Endothelial cell of umbilical vein (primary cell): ENCODE results near the gene ACP3. TPM values are rescaled to one million over a fixed set of nuclear protein-coding genes. Genes with fewer than 3 reads are reported as not detected.

Experiments used
- BruUV-seq: library from RNA; stranded (reverse); fragments of 400-500 nt; replicated peaks from 2 replicates; lab custom pipeline; 2021; lab: Mats Ljungman, UMichigan
- CTCF ChIA-PET: fragments of 300-600, 350-600 bp; sonication (Branson Sonifier 250); formaldehyde crosslinking; loops from one replicate; lab custom pipeline; 2021; ENCODE audit warnings: antibody characterized with exemption, inconsistent platforms; lab: Charles Lee
- POLR2A ChIA-PET: fragments of 300-600, 350-600 bp; sonication (Branson Sonifier 250); formaldehyde crosslinking; loops from one replicate; lab custom pipeline; 2021; ENCODE audit warnings: antibody characterized with exemption, inconsistent platforms; lab: Charles Lee
- DNase-seq: peaks from one replicate; pipeline ENCODE4 v3.0.0-alpha.2; 2011; ENCODE audit warnings: low read depth, low spot score
- FAIRE-seq: peaks from 2 replicates; lab custom pipeline; 2011; peaks lifted over from hg19 to GRCh38; lab: Jason Lieb, UNC
- H2AFZ ChIP-seq: 2 replicates; pipeline ENCODE4 v1.6.0; 2012; ENCODE audit warnings: low read depth, low read length, control low read depth, inconsistent platforms
- H3K27ac ChIP-seq: 2 replicates; pipeline ENCODE4 v1.5.1; 2011; ENCODE audit warnings: low read depth, mild to moderate bottlenecking, control low read depth, low read length, moderate library complexity; ENCODE audit not compliant: insufficient read depth
- H3K27me3 ChIP-seq, 2 experiments: 2 replicates each; pipeline versions ENCODE4 v1.6.0 to v1.6.1; 2011; ENCODE audit warnings: low read length in 2 of 2, mixed read lengths in 1 of 2; ENCODE audit not compliant: control insufficient read depth in 2 of 2, insufficient read depth in 2 of 2
- H3K36me3 ChIP-seq, 2 experiments: 2 replicates in 1 of 2; 3 replicates in 1 of 2; pipeline ENCODE4 v1.5.1; 2011; ENCODE audit warnings: low read length in 2 of 2, mild to moderate bottlenecking in 1 of 2, moderate library complexity in 1 of 2; ENCODE audit not compliant: control insufficient read depth in 2 of 2, insufficient read depth in 2 of 2; ENCODE audit errors: extremely low read depth in 1 of 2
- H3K4me1 ChIP-seq: 3 replicates; pipeline ENCODE4 v1.5.1; 2011; ENCODE audit warnings: mild to moderate bottlenecking, low read length; ENCODE audit not compliant: control insufficient read depth, insufficient read depth; ENCODE audit errors: extremely low read depth
- H3K4me2 ChIP-seq: 2 replicates; pipeline ENCODE4 v1.6.1; 2011; ENCODE audit warnings: low read length, control low read depth, mixed read lengths; ENCODE audit not compliant: insufficient read depth
- H3K4me3 ChIP-seq, 3 experiments: fragments of 200-600 bp in 1 of 3; sonication (generic), shearing (Covaris generic) in 1 of 3; replicated peaks in 1 of 3; 2 replicates each; pipeline ENCODE4 v1.5.1; 2011 to 2016; ENCODE audit warnings: control low read depth in 3 of 3, low read length in 3 of 3, mild to moderate bottlenecking in 2 of 3, inconsistent platforms in 1 of 3, low read depth in 1 of 3, moderate library complexity in 1 of 3; ENCODE audit not compliant: insufficient read depth in 1 of 3
- H3K79me2 ChIP-seq: 2 replicates; pipeline ENCODE4 v1.6.0; 2012; ENCODE audit warnings: low read length, inconsistent platforms; ENCODE audit not compliant: control insufficient read depth, insufficient read depth
- H3K9ac ChIP-seq: replicated peaks from 2 replicates; pipeline ENCODE3; 2011; ENCODE audit warnings: low read length, control low read depth; ENCODE audit not compliant: insufficient read depth; ENCODE audit errors: extremely low read depth
- H3K9me1 ChIP-seq: replicated peaks from 3 replicates; pipeline ENCODE4 v1.6.0; 2011; ENCODE audit warnings: mild to moderate bottlenecking, low read length; ENCODE audit not compliant: control insufficient read depth, insufficient read depth; ENCODE audit errors: extremely low read depth
- H3K9me3 ChIP-seq: replicated peaks from 2 replicates; pipeline ENCODE4 v1.5.1; 2012; ENCODE audit warnings: low read length, inconsistent platforms; ENCODE audit not compliant: control insufficient read depth, insufficient read depth
- H4K20me1 ChIP-seq: replicated peaks from 2 replicates; pipeline ENCODE3; 2011; ENCODE audit warnings: mild to moderate bottlenecking, low read length; ENCODE audit not compliant: control insufficient read depth, insufficient read depth; ENCODE audit errors: extremely low read depth
- CTCF ChIP-seq, 2 donors: IDR thresholded peaks; 1 replicate in 1 of 2; 2 replicates in 1 of 2; pipeline ENCODE4 v1.5.1; 2011; ENCODE audit warnings: low read length in 2 of 2, mild to moderate bottlenecking in 2 of 2, moderate library complexity in 2 of 2, control low read depth in 1 of 2, inconsistent platforms in 1 of 2, low read depth in 1 of 2; ENCODE audit not compliant: insufficient read depth in 1 of 2; ENCODE audit errors: extremely low read depth in 1 of 2
- EZH2 ChIP-seq: IDR thresholded peaks from 2 replicates; pipeline ENCODE4 v1.6.1; 2012; ENCODE audit warnings: borderline replicate concordance, low read depth, mild to moderate bottlenecking, moderate library complexity, low read length, inconsistent platforms; ENCODE audit not compliant: severe bottlenecking
- FOS ChIP-seq: IDR thresholded peaks from 2 replicates; pipeline ENCODE4 v1.6.1; 2011; ENCODE audit warnings: mild to moderate bottlenecking, low read length, moderate library complexity, borderline replicate concordance; ENCODE audit not compliant: insufficient read depth
- GATA2 ChIP-seq: IDR thresholded peaks from 2 replicates; pipeline ENCODE4 v1.7.0; 2011; ENCODE audit warnings: low read depth, mild to moderate bottlenecking, moderate library complexity, mixed read lengths, low read length; ENCODE audit not compliant: insufficient read length, insufficient read depth
- JUN ChIP-seq: IDR thresholded peaks from 2 replicates; pipeline ENCODE4 v1.6.1; 2011; ENCODE audit warnings: borderline replicate concordance, low read depth; ENCODE audit not compliant: insufficient read length, insufficient read depth
- MAX ChIP-seq: IDR thresholded peaks from 2 replicates; pipeline ENCODE4 v1.6.1; 2011; ENCODE audit not compliant: insufficient read depth, insufficient read length
- MYC ChIP-seq: IDR thresholded peaks from one replicate; pipeline ENCODE4 v1.6.1; 2011; ENCODE audit warnings: mild to moderate bottlenecking, low read depth, low read length
- POLR2A ChIP-seq: IDR thresholded peaks from 2 replicates; pipeline ENCODE4 v1.6.1; 2012; ENCODE audit warnings: low read depth, mild to moderate bottlenecking, control low read depth, low read length
- POLR2AphosphoS5 ChIP-seq: IDR thresholded peaks from 2 replicates; pipeline ENCODE4 v1.6.1; 2012; ENCODE audit warnings: low read depth, mild to moderate bottlenecking, control low read depth, low read length, moderate library complexity; ENCODE audit not compliant: insufficient read depth
- dilution Hi-C: fragments of 300-500 bp; cut with MboI; formaldehyde crosslinking; loops from one replicate; pipeline ENCODE4 v1.15.0; 2019; ENCODE audit warnings: low sequenced_read_pairs; ENCODE audit not compliant: extremely low pct_ligation_motif_present
- intact Hi-C: fragments of 100-400 bp; cut with micrococcal nuclease; formaldehyde crosslinking; loops from one replicate; pipeline ENCODE4 v1.10.0; 2022
- polyA plus RNA-seq, 4 experiments: library from polyadenylated mRNA; depleted of rRNA in 3 of 4; stranded (reverse) in 3 of 4; unstranded in 1 of 4; fragments of >200 nt; gene quantifications; 2 replicates each; pipeline versions ENCODE4 v1.2.1 to v1.2.3, GENCODE V29; 2011 to 2012; ENCODE audit warnings: missing spikeins in 1 of 4
- total RNA-seq: library from RNA; stranded (reverse); gene quantifications from 2 replicates; pipeline ENCODE4 v1.2.3, GENCODE V29; 2021

Gene ACP3
- total and polyA plus RNA-seq, 2 donors (not counting 3 experiments of a cell fraction or from before 2014, with no cell fraction given), result not detected

- H4K20me1 ChIP-seq, result no peaks in the 10 kb centered on the region
- no peak overlapping the region for H3K9ac ChIP-seq
- H3K9me1 ChIP-seq, result no peaks in the 10 kb centered on the region
- FAIRE-seq, result no peak
- no peak overlapping the region for H3K4me3 ChIP-seq
- DNase-seq, result no peak
- peaks cover 0 to 6% of the 10 kb centered on the region in 2 experiments for H3K27me3 ChIP-seq
- ChIA-PET CTCF (interaction anchor here (1.6 kb wide), 1 partner anchor 58 kb away, joined by 3 read pairs; no protein-coding TSS in a partner anchor), POLR2A (no interaction called here)
- H3K79me2 ChIP-seq, result no peaks in the 10 kb centered on the region
- no peaks in the 10 kb centered on the region for H3K4me1 ChIP-seq
- no TSS peak for BruUV-seq
- H3K4me2 ChIP-seq, result no peak overlapping the region
- no peak for TF ChIP-seq FOS
- no peak for TF ChIP-seq POLR2AphosphoS5
- TF ChIP-seq MYC, result no peak
- no peak for TF ChIP-seq POLR2A
- TF ChIP-seq JUN, result no peak
- TF ChIP-seq EZH2, result no peak
- TF ChIP-seq MAX, result no peak
- no peak for TF ChIP-seq GATA2
- no peak for TF ChIP-seq CTCF (IDR thresholded peaks at IDR 0.05; ENCODE audit: extremely low read depth in 1 of 2, insufficient read depth in 1 of 2, low read depth in 1 of 2, low read length in 2 of 2)
- dilution Hi-C loops, result no loop called here
- H3K27ac ChIP-seq, result no peak overlapping the region
- intact Hi-C loops, result loop anchor here (2.0 kb wide), 1 partner anchor 58 kb away; no protein-coding TSS in a partner anchor
- no peak overlapping the region for H2AFZ ChIP-seq
- H3K9me3 ChIP-seq, result no peaks in the 10 kb centered on the region
- no peaks in the 10 kb centered on the region for H3K36me3 ChIP-seq
Observed at GRCh38 chr3:132284781-132285619, 32.2 kb upstream of the ACP3 start.
